ENCODE results near the gene MARCHF10.
"Not testable (repeated sequence)": the region's sequence is repeated elsewhere in the genome, so short reads cannot be mapped to it uniquely, and the experiment has no call there.

The MARCHF10 gene

GRCh38 chr17:62693616-62694409, 114.3 kb downstream of the MARCHF10 start:
- Histone ChIP-seq H3K36me3 (peaks cover 34% of the 10 kb centered on the region), H3K27me3 (no peaks in the 10 kb centered on the region), H3K27ac (peak overlapping the region; percentile 62; the same call in 1 of the 2 replicates), H3K4me2 (peak overlapping the region; percentile 80), H3K4me1 (peaks cover 49% of the 10 kb centered on the region), H3K9me3 (no peaks in the 10 kb centered on the region), H3K4me3 (0 out of 2 replicates have a peak overlapping the region, but pooled peaks have one; percentile 33), H4K20me1 (no peaks in the 10 kb centered on the region), H3K9ac (peak overlapping the region; percentile 60; the same call in 1 of the 2 replicates)
- no peak for TF ChIP-seq Cebpa-rat (IDR thresholded peaks at IDR 0.05)

- TF ChIP-seq Cebpa-rat (IDR thresholded peaks at IDR 0.05), result no peak
- Histone ChIP-seq H4K20me1 (no peaks in the 10 kb centered on the region), H3K9ac (peak overlapping the region; percentile 60), H3K4me1 (peaks cover 49% of the 10 kb centered on the region), H3K27ac (peak overlapping the region; percentile 62), H3K4me3 (peak overlapping the region; percentile 33; the same call in 1 of the 2 replicates), H3K36me3 (peaks cover 43% of the 10 kb centered on the region), H3K4me2 (peak overlapping the region; percentile 80), H3K27me3 (no peaks in the 10 kb centered on the region), H3K9me3 (no peaks in the 10 kb centered on the region)
Measured at GRCh38 chr17:62692721-62693431, 115.2 kb downstream of the MARCHF10 start.

- H3K9ac ChIP-seq, result peak overlapping the region; percentile 60
- H3K27ac ChIP-seq, result peak overlapping the region; percentile 62
- H3K9me3 ChIP-seq, result no peaks in the 10 kb centered on the region
- TF ChIP-seq Cebpa-rat (IDR thresholded peaks at IDR 0.05), result no peak
- no peak overlapping the region for H3K4me3 ChIP-seq
- peaks cover 49% of the 10 kb centered on the region for H3K4me1 ChIP-seq
- peak overlapping the region; percentile 80 for H3K4me2 ChIP-seq
- peaks cover 45% of the 10 kb centered on the region for H3K36me3 ChIP-seq
- no peaks in the 10 kb centered on the region for H3K27me3 ChIP-seq
- no peaks in the 10 kb centered on the region for H4K20me1 ChIP-seq
Measured at GRCh38 chr17:62692159-62692651, 115.9 kb downstream of the MARCHF10 start.

- not testable (repeated sequence) for H4K20me1 ChIP-seq, H3K4me3 ChIP-seq, H3K9me3 ChIP-seq, H3K27me3 ChIP-seq
- 0 out of 2 replicates have a peak overlapping the region, but pooled peaks have one; percentile 60 for H3K9ac ChIP-seq
- H3K4me2 ChIP-seq, result peak overlapping the region; percentile 80
- peaks cover 49% of the 10 kb centered on the region for H3K4me1 ChIP-seq
- peak overlapping the region; percentile 62 for H3K27ac ChIP-seq
- H3K36me3 ChIP-seq, result peaks cover 49% of the 10 kb centered on the region
Measured at GRCh38 chr17:62691589-62691915, 116.6 kb downstream of the MARCHF10 start.

GRCh38 chr17:62690168-62690897, 117.8 kb downstream of the MARCHF10 start:
- H3K4me3 ChIP-seq, result no peak overlapping the region
- TF ChIP-seq Cebpa-rat (IDR thresholded peaks at IDR 0.05), result no peak
- no peaks in the 10 kb centered on the region for H3K9me3 ChIP-seq
- H3K9ac ChIP-seq, result no peak overlapping the region
- no peak overlapping the region for H3K4me2 ChIP-seq
- H4K20me1 ChIP-seq, result no peaks in the 10 kb centered on the region
- no peak overlapping the region for H3K27ac ChIP-seq
- peaks cover 61% of the 10 kb centered on the region for H3K36me3 ChIP-seq
- H3K27me3 ChIP-seq, result no peaks in the 10 kb centered on the region
- peaks cover 40% of the 10 kb centered on the region for H3K4me1 ChIP-seq

- H3K9ac ChIP-seq, result no peak overlapping the region
- no peaks in the 10 kb centered on the region for H3K27me3 ChIP-seq
- H3K4me1 ChIP-seq, result peaks cover 34% of the 10 kb centered on the region
- H3K4me3 ChIP-seq, result no peak overlapping the region
- no peaks in the 10 kb centered on the region for H3K9me3 ChIP-seq
- TF ChIP-seq Cebpa-rat (IDR thresholded peaks at IDR 0.05), result no peak
- H4K20me1 ChIP-seq, result no peaks in the 10 kb centered on the region
- no peak overlapping the region for H3K4me2 ChIP-seq
- H3K27ac ChIP-seq, result no peak overlapping the region
- peaks cover 66% of the 10 kb centered on the region for H3K36me3 ChIP-seq
Measured at GRCh38 chr17:62689441-62690167, 118.5 kb downstream of the MARCHF10 start.

- no peak overlapping the region for H3K4me3 ChIP-seq
- 0 out of 2 replicates have a peak overlapping the region, but pooled peaks have one; percentile 4 for H3K27ac ChIP-seq
- H3K9me3 ChIP-seq, result no peaks in the 10 kb centered on the region
- no peak overlapping the region for H3K9ac ChIP-seq
- peaks cover 76% of the 10 kb centered on the region for H3K36me3 ChIP-seq
- H3K4me2 ChIP-seq, result no peak overlapping the region
- H4K20me1 ChIP-seq, result no peaks in the 10 kb centered on the region
- H3K4me1 ChIP-seq, result peaks cover 24% of the 10 kb centered on the region
- no peak for TF ChIP-seq Cebpa-rat (IDR thresholded peaks at IDR 0.05)
- H3K27me3 ChIP-seq, result no peaks in the 10 kb centered on the region
Measured at GRCh38 chr17:62688398-62689160, 119.5 kb downstream of the MARCHF10 start.

- Histone ChIP-seq H4K20me1 (no peaks in the 10 kb centered on the region), H3K27me3 (no peaks in the 10 kb centered on the region), H3K27ac (0 out of 2 replicates have a peak overlapping the region, but pooled peaks have one; percentile 4), H3K36me3 (peaks cover 82% of the 10 kb centered on the region), H3K4me3 (no peak overlapping the region), H3K9me3 (no peaks in the 10 kb centered on the region), H3K9ac (no peak overlapping the region), H3K4me1 (peaks cover 18% of the 10 kb centered on the region), H3K4me2 (no peak overlapping the region)
- TF ChIP-seq Cebpa-rat (IDR thresholded peaks at IDR 0.05), result no peak
Measured at GRCh38 chr17:62687997-62688396, 120.1 kb downstream of the MARCHF10 start.

All from BLaER1 (cell line).